ENCODE data around the gene PTF1A.

Gene PTF1A

GRCh38 chr10:23191764-23192711, at the start of gene PTF1A:
Gene PTF1A, plus strand, starts transcription at chr10:23192312. Its CDS starts 219 bp downstream, at chr10:23192531.
- DNase-seq, result no peak

- DNase-seq, result no peak
Observed at GRCh38 chr10:23146258-23146657, 45.9 kb upstream of the PTF1A start.

- DNase-seq, result no peak
Observed at GRCh38 chr10:23147035-23147434, 45.1 kb upstream of the PTF1A start.

GRCh38 chr10:23148214-23148613, 43.9 kb upstream of the PTF1A start:
- no peak for DNase-seq

GRCh38 chr10:23150091-23150490, 42.0 kb upstream of the PTF1A start:
- no peak for DNase-seq

- no peak for DNase-seq
Observed at GRCh38 chr10:23150610-23151009, 41.5 kb upstream of the PTF1A start.

GRCh38 chr10:23151071-23151470, 41.0 kb upstream of the PTF1A start:
- DNase-seq, result no peak

- no peak for DNase-seq
Observed at GRCh38 chr10:23155169-23155568, 36.9 kb upstream of the PTF1A start.

- no peak for DNase-seq
Observed at GRCh38 chr10:23156447-23157150, 35.5 kb upstream of the PTF1A start.

GRCh38 chr10:23157239-23157681, 34.9 kb upstream of the PTF1A start:
- no peak for DNase-seq

GRCh38 chr10:23157691-23158369, 34.3 kb upstream of the PTF1A start:
- peak in 1 of 2 experiments; percentile 17 for DNase-seq

GRCh38 chr10:23158370-23158769, 33.7 kb upstream of the PTF1A start:
- DNase-seq, result peak in 1 of 2 experiments; percentile 45

- no peak for DNase-seq
Observed at GRCh38 chr10:23171232-23171876, 20.8 kb upstream of the PTF1A start.

- DNase-seq, result no peak
Observed at GRCh38 chr10:23172429-23173213, 19.5 kb upstream of the PTF1A start.

GRCh38 chr10:23173214-23174073, 18.7 kb upstream of the PTF1A start:
- DNase-seq, result no peak

- DNase-seq, result no peak
Observed at GRCh38 chr10:23174074-23174976, 17.8 kb upstream of the PTF1A start.

- no peak for DNase-seq
Observed at GRCh38 chr10:23174977-23175512, 17.1 kb upstream of the PTF1A start.

GRCh38 chr10:23186178-23186577, 5.9 kb upstream of the PTF1A start:
- DNase-seq, result no peak

GRCh38 chr10:23186697-23187096, 5.4 kb upstream of the PTF1A start:
- DNase-seq, result no peak

GRCh38 chr10:23187155-23187554, 5.0 kb upstream of the PTF1A start:
- no peak for DNase-seq
